K562 (cell line): ENCODE data around the gene RAB3IP. TPM values are rescaled to one million over a fixed set of nuclear protein-coding genes. Genes with fewer than 3 reads are reported as not detected.

Source experiments
- ATAC-seq: fragments of 200-7000 bp; cut with Tn5 transposase; 3 replicates; pipeline ENCODE4 v1.9.1; 2020; ENCODE audit warnings: moderate library complexity
- BruUV-seq: library from RNA; stranded (reverse); fragments of 400-500 nt; replicated peaks from 2 replicates; lab custom pipeline; 2021; lab: Mats Ljungman, UMichigan
- CTCF ChIA-PET: fragments of 300-600 bp; formaldehyde crosslinking; extraction: SDS; loops from one replicate; lab custom pipeline; 2021; ENCODE audit warnings: low intra/inter-chr PET ratio; lab: Yijun Ruan, JAX
- POLR2A ChIA-PET: fragments of 300-600, 350-650 bp; sonication (Branson Sonifier 250); formaldehyde crosslinking; extraction: SDS; loops from one replicate; lab custom pipeline; 2021; ENCODE audit warnings: antibody characterized with exemption, inconsistent platforms; lab: Yijun Ruan, JAX
- DNase-seq, 4 experiments: peaks; one replicate each; pipeline versions ENCODE4 v3.0.0 to v3.0.0-alpha.2; 2011 to 2018; ENCODE audit warnings: low spot score in 3 of 4, mixed read lengths in 3 of 4; ENCODE audit errors: extremely low read depth in 1 of 4
- FAIRE-seq: peaks from 2 replicates; lab custom pipeline; 2011; peaks lifted over from hg19 to GRCh38; lab: Jason Lieb, UNC
- H2AFZ ChIP-seq: 2 replicates; pipeline ENCODE4 v1.6.0; 2011; ENCODE audit warnings: low read depth, low read length, control low read depth, inconsistent platforms
- H3K27ac ChIP-seq: fragments of 200-600 bp; 3 replicates; pipeline ENCODE4 v1.8.0; 2011; ENCODE audit warnings: low read depth, mild to moderate bottlenecking, control low read depth, inconsistent platforms, low read length, moderate library complexity, mixed read lengths; ENCODE audit errors: extremely low read depth
- H3K27me3 ChIP-seq, 2 experiments: fragments of 300-600 bp in 1 of 2; 2 replicates in 1 of 2; 3 replicates in 1 of 2; pipeline versions ENCODE4 v1.6.0 to v1.8.0; 2011; ENCODE audit warnings: inconsistent platforms in 2 of 2, low read length in 2 of 2, mild to moderate bottlenecking in 1 of 2, mixed read lengths in 1 of 2, moderate library complexity in 1 of 2; ENCODE audit not compliant: control insufficient read depth in 2 of 2, insufficient read depth in 2 of 2
- H3K36me3 ChIP-seq: fragments of 300-600 bp; 3 replicates; pipeline ENCODE4 v1.8.0; 2011; ENCODE audit warnings: mild to moderate bottlenecking, low read length, inconsistent platforms; ENCODE audit not compliant: control insufficient read depth, insufficient read depth
- H3K4me1 ChIP-seq, 2 experiments: fragments of 200-600 bp in 1 of 2; replicated peaks in 1 of 2; 2 replicates in 1 of 2; 3 replicates in 1 of 2; pipeline versions ENCODE4 v1.5.1 to v1.8.0; 2011; ENCODE audit warnings: inconsistent platforms in 2 of 2, low read length in 2 of 2, mild to moderate bottlenecking in 1 of 2, mixed read lengths in 1 of 2, moderate library complexity in 1 of 2; ENCODE audit not compliant: control insufficient read depth in 2 of 2, insufficient read depth in 2 of 2
- H3K4me2 ChIP-seq: 2 replicates; pipeline ENCODE4 v1.6.1; 2011; ENCODE audit warnings: low read length, control low read depth, inconsistent platforms, mixed read lengths; ENCODE audit not compliant: insufficient read depth
- H3K4me3 ChIP-seq: fragments of 200-600 bp; sonication (generic), shearing (Covaris generic); 2 replicates; pipeline ENCODE4 v1.5.1; 2016; ENCODE audit warnings: control low read depth, inconsistent platforms
- H3K79me2 ChIP-seq: fragments of 200-600 bp; 3 replicates; pipeline ENCODE4 v1.8.0; 2011; ENCODE audit warnings: low read length, inconsistent platforms; ENCODE audit not compliant: control insufficient read depth, insufficient read depth
- H3K9ac ChIP-seq, 2 experiments: 2 replicates each; pipeline versions ENCODE4 v1.6.0 to v1.6.1; 2011; ENCODE audit warnings: low read depth in 2 of 2, low read length in 2 of 2, control low read depth in 1 of 2, inconsistent platforms in 1 of 2, mild to moderate bottlenecking in 1 of 2, mixed read lengths in 1 of 2; ENCODE audit not compliant: insufficient read depth in 1 of 2
- H3K9me1 ChIP-seq: one replicate; pipeline ENCODE4 v1.6.0; 2011; ENCODE audit warnings: inconsistent platforms, mild to moderate bottlenecking, low read length, moderate library complexity; ENCODE audit not compliant: control insufficient read depth, insufficient read depth
- H3K9me3 ChIP-seq: replicated peaks from 2 replicates; pipeline ENCODE4 v1.5.1; 2011; ENCODE audit warnings: low read depth, low read length, inconsistent platforms; ENCODE audit not compliant: control insufficient read depth, insufficient read depth
- H4K20me1 ChIP-seq: replicated peaks from 2 replicates; pipeline ENCODE4 v1.6.1; 2011; ENCODE audit warnings: low read length, inconsistent platforms, mixed read lengths; ENCODE audit not compliant: control insufficient read depth, insufficient read depth
- CHD4 ChIP-seq: fragments of 200-600 bp; sonication (generic); IDR thresholded peaks from 3 replicates; pipeline ENCODE4 v1.6.1; 2012; ENCODE audit warnings: low read depth, mild to moderate bottlenecking, mixed read lengths, low read length, inconsistent platforms; ENCODE audit not compliant: insufficient read depth, insufficient replicate concordance, poor library complexity, severe bottlenecking
- EP300 ChIP-seq: IDR thresholded peaks from 2 replicates; pipeline ENCODE4 v1.6.1; 2012; ENCODE audit warnings: low read length, improper control_type of control experiment
- ETS2 ChIP-seq: IDR thresholded peaks from 2 replicates; pipeline ENCODE4 v1.6.1; 2016; ENCODE audit warnings: borderline replicate concordance, missing genetic modification characterization, mild to moderate bottlenecking, moderate library complexity, missing compliant biosample characterization; ENCODE audit not compliant: poor library complexity, severe bottlenecking
- KAT2B ChIP-seq: IDR thresholded peaks from one replicate; pipeline ENCODE4 v1.6.1; 2012; ENCODE audit warnings: low read depth, mild to moderate bottlenecking, control low read depth, inconsistent platforms, low read length, moderate library complexity
- MAZ ChIP-seq, 2 experiments: fragments of 450-650 bp in 1 of 2; sonication (generic) in 1 of 2; formaldehyde crosslinking; IDR thresholded peaks in 1 of 2; conservative IDR thresholded peaks in 1 of 2; 2 replicates each; pipeline versions ENCODE4 v1.4.0 to v1.5.0; 2020; ENCODE audit warnings: mild to moderate bottlenecking in 1 of 2, missing genetic modification reagents in 1 of 2
- TEAD4 ChIP-seq, 2 experiments: sonication (generic) in 1 of 2; formaldehyde crosslinking in 1 of 2; IDR thresholded peaks; 2 replicates each; pipeline versions ENCODE4 v1.6.1 to v1.8.0; 2012 to 2022; ENCODE audit warnings: borderline replicate concordance in 1 of 2, inconsistent platforms in 1 of 2, low read length in 1 of 2, mild to moderate bottlenecking in 1 of 2, missing genetic modification reagents in 1 of 2
- ZHX1 ChIP-seq: fragments of 150-350 bp; conservative IDR thresholded peaks from 2 replicates; pipeline ENCODE4 v1.6.1; 2014; ENCODE audit warnings: low read length
- WGBS: fragments of 100-300 bp; shearing (Covaris generic); methylation state at CpG from one replicate; pipeline ENCODE4 v1.1.6; 2016; ENCODE audit warnings: low coverage, mixed read lengths; ENCODE audit not compliant: insufficient coverage; ENCODE audit errors: missing lambda C conversion rate; 5-methylcytosine and 5-hydroxymethylcytosine counted together
- in situ Hi-C: fragments of 300-500 bp; cut with MboI; formaldehyde crosslinking; loops from 4 replicates; pipeline ENCODE4 v1.15.0; 2018; ENCODE audit warnings: inconsistent platforms, mixed read lengths
- intact Hi-C: fragments of 100-400 bp; cut with micrococcal nuclease; formaldehyde crosslinking; loops from 2 replicates; pipeline ENCODE4 v1.14.2; 2022
- polyA plus RNA-seq, 8 experiments: library from polyadenylated mRNA; depleted of rRNA in 4 of 8; stranded (reverse) in 5 of 8; unstranded in 3 of 8; fragments of >200 nt; fragmentation: Nextera tagmentation in 2 of 8; fragmentation: Illumina TruSeq in 1 of 8; extraction: Ambion mirVana in 2 of 8; extraction: Trizol in 1 of 8; gene quantifications; 2 replicates each; pipeline versions ENCODE4 v1.2.1 to v1.2.3, GENCODE V29; 2011 to 2014; ENCODE audit warnings: inconsistent platforms in 1 of 8, missing spikeins in 1 of 8
- total RNA-seq, 7 experiments: library from RNA; depleted of rRNA in 6 of 7; stranded (reverse); fragments of >200 nt in 6 of 7; fragmentation: Illumina TruSeq in 2 of 7; extraction: Trizol in 2 of 7; gene quantifications; 2 replicates each; pipeline versions ENCODE4 v1.2.1 to v1.2.3, GENCODE V29; 2011 to 2021; ENCODE audit warnings: low replicate concordance in 1 of 7
- TF ChIP-seq, protein P1 (sequence below): sonication (generic); formaldehyde crosslinking; IDR thresholded peaks from 2 replicates; pipeline ENCODE4 v1.8.1; 2022; ENCODE audit warnings: missing genetic modification reagents

RAB3IP gene
- total and polyA plus RNA-seq, 9 of the 15 experiments (the other 6 are each of a cell fraction or from before 2014, with no cell fraction given) = 5.6 to 25.5 (median 11.3) TPM

DNA sequence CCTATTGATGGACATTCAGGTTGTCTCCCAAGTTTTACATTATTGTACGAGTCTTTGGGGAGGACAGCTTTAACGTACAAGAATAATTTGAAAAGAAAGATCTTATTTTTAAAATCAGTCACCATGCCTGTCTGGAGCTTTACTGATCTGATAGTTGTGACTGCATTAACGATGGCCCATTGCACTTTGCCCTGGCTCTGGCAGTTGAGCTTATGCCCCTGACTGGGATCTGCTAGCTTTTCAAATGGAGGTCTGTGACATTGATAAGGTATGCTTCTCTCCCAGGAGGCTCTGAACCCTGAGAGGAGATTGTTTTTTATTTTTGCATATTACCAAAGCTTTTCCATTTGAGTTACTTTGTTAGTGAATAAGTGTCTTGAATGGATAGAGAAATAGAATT is 17.9 kb upstream of the RAB3IP start:
- intact Hi-C loops (no loop called here), in situ Hi-C loops (no loop called here)
- no TSS peak for BruUV-seq
- no peaks in the 10 kb centered on the region; a peak in 2 of 5 replicates for H3K27me3 ChIP-seq
- ChIA-PET POLR2A (interaction anchor here (1.1 to 2.0 kb wide), 2 partner anchors 14 to 77 kb away, joined by 3 to 4 read pairs; no protein-coding TSS in a partner anchor), CTCF (no interaction called here)
- no peak for FAIRE-seq
- DNase-seq = no peak
- H2AFZ ChIP-seq = no peak overlapping the region
- no peaks in the 10 kb centered on the region for H3K9me1 ChIP-seq
- no peak overlapping the region for H3K27ac ChIP-seq
- no peak overlapping the region for H3K4me2 ChIP-seq
- H3K79me2 ChIP-seq = no peaks in the 10 kb centered on the region
- no peaks in the 10 kb centered on the region for H3K36me3 ChIP-seq
- no peaks in the 10 kb centered on the region for H3K9me3 ChIP-seq
- H3K4me1 ChIP-seq = peaks cover 0 to 3% of the 10 kb centered on the region in 2 experiments; a peak in 1 of 5 replicates
- no peak overlapping the region for H3K4me3 ChIP-seq
- ATAC-seq = no peak
- 7% methylated on average over 3 of the region's 3 CpGs for WGBS
- H4K20me1 ChIP-seq = no peaks in the 10 kb centered on the region
- no peak overlapping the region for H3K9ac ChIP-seq
- TF ChIP-seq ETS2 (no peak), KAT2B (no peak), TEAD4 (IDR thresholded peaks at IDR 0.05; ENCODE audit: low read length) (no peak), TEAD4 (CRISPR knock-in tag; IDR thresholded peaks at IDR 0.05; ENCODE audit: borderline replicate concordance) (no peak), CHD4 (no peak), EP300 (no peak), MAZ (CRISPR knock-in tag; conservative IDR thresholded peaks at IDR 0.05 in 1 of 2, IDR thresholded peaks at IDR 0.05 in 1 of 2) (no peak), ZHX1 (no peak)
- TF ChIP-seq, protein P1, sequence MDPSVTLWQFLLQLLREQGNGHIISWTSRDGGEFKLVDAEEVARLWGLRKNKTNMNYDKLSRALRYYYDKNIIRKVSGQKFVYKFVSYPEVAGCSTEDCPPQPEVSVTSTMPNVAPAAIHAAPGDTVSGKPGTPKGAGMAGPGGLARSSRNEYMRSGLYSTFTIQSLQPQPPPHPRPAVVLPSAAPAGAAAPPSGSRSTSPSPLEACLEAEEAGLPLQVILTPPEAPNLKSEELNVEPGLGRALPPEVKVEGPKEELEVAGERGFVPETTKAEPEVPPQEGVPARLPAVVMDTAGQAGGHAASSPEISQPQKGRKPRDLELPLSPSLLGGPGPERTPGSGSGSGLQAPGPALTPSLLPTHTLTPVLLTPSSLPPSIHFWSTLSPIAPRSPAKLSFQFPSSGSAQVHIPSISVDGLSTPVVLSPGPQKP (CRISPR knock-in tag) = no peak
